Fibroblast of lung (primary cell): ENCODE measurements around the gene SUPT5H. TPM values are rescaled to one million over a fixed set of nuclear protein-coding genes. Genes with fewer than 3 reads are reported as not detected.

Experiments
- DNase-seq, 2 donors: peaks; one replicate each; pipeline versions ENCODE4 v3.0.0 to v3.0.0-alpha.2; 2010; ENCODE audit warnings: low read depth in 2 of 2
- H2AFZ ChIP-seq: 2 replicates; pipeline ENCODE4 v1.5.1; 2012; ENCODE audit warnings: low read length, control low read depth, inconsistent platforms
- H3K27ac ChIP-seq: 2 replicates; pipeline ENCODE4 v1.5.1; 2011; ENCODE audit warnings: low read length, control low read depth; ENCODE audit not compliant: insufficient read depth
- H3K27me3 ChIP-seq: 2 replicates; pipeline ENCODE4 v1.5.1; 2011; ENCODE audit warnings: mild to moderate bottlenecking, low read length; ENCODE audit not compliant: control insufficient read depth, insufficient read depth
- H3K36me3 ChIP-seq: 2 replicates; pipeline ENCODE4 v1.5.1; 2011; ENCODE audit warnings: low read length; ENCODE audit not compliant: control insufficient read depth, insufficient read depth
- H3K4me1 ChIP-seq: 2 replicates; pipeline ENCODE4 v1.5.1; 2011; ENCODE audit warnings: low read length; ENCODE audit not compliant: control insufficient read depth, insufficient read depth; ENCODE audit errors: extremely low read depth
- H3K4me2 ChIP-seq: 2 replicates; pipeline ENCODE4 v1.5.1; 2011; ENCODE audit warnings: low read length, control low read depth; ENCODE audit not compliant: insufficient read depth; ENCODE audit errors: extremely low read depth
- H3K4me3 ChIP-seq, 4 experiments: fragments of 200-600 bp in 1 of 4; sonication (generic) in 1 of 4; replicated peaks in 1 of 4; 2 replicates each; pipeline ENCODE4 v1.5.1; 2011 to 2016; ENCODE audit warnings: low read length in 4 of 4, low read depth in 3 of 4, mild to moderate bottlenecking in 3 of 4, control low read depth in 2 of 4, inconsistent platforms in 1 of 4, mixed read lengths in 1 of 4; ENCODE audit not compliant: insufficient read depth in 1 of 4; ENCODE audit errors: control extremely low read depth in 1 of 4
- H3K79me2 ChIP-seq: 2 replicates; pipeline ENCODE4 v1.5.1; 2012; ENCODE audit warnings: mild to moderate bottlenecking, low read length, inconsistent platforms; ENCODE audit not compliant: control insufficient read depth, insufficient read depth
- H3K9ac ChIP-seq: 2 replicates; pipeline ENCODE4 v1.5.1; 2011; ENCODE audit warnings: mild to moderate bottlenecking, low read length, control low read depth; ENCODE audit not compliant: insufficient read depth
- H3K9me3 ChIP-seq: 2 replicates; pipeline ENCODE4 v1.5.1; 2012; ENCODE audit warnings: low read depth, low read length; ENCODE audit not compliant: control insufficient read depth, insufficient read depth
- H4K20me1 ChIP-seq: 2 replicates; pipeline ENCODE4 v1.5.1; 2011; ENCODE audit warnings: low read length; ENCODE audit not compliant: control insufficient read depth, insufficient read depth; ENCODE audit errors: extremely low read depth
- CTCF ChIP-seq, 2 donors: IDR thresholded peaks in 1 of 2; conservative IDR thresholded peaks in 1 of 2; 1 replicate in 1 of 2; 2 replicates in 1 of 2; pipeline ENCODE4 v1.5.1; 2011 to 2012; ENCODE audit warnings: low read length in 2 of 2, control low read depth in 1 of 2, inconsistent platforms in 1 of 2, low read depth in 1 of 2, mild to moderate bottlenecking in 1 of 2
- EZH2 ChIP-seq: IDR thresholded peaks from 2 replicates; pipeline ENCODE4 v1.5.1; 2012; ENCODE audit warnings: low read length, control low read depth, mild to moderate bottlenecking; ENCODE audit errors: missing control alignments
- polyA plus RNA-seq, 2 donors: library from polyadenylated mRNA; depleted of rRNA in 1 of 2; stranded (reverse) in 1 of 2; unstranded in 1 of 2; fragments of >200 nt; gene quantifications; 2 replicates each; pipeline ENCODE4 v1.2.1, GENCODE V29; 2011 to 2012; ENCODE audit warnings: missing spikeins in 1 of 2
- total RNA-seq: library from RNA; depleted of rRNA; stranded (reverse); fragments of >200 nt; gene quantifications from 2 replicates; pipeline ENCODE4 v1.2.1, GENCODE V29; 2014

SUPT5H gene
- total and polyA plus RNA-seq, 2 donors (not counting 1 experiment from before 2014, with no cell fraction given): 50.2 to 77.8 TPM

GRCh38 chr19:39497701-39497995 lies 52.3 kb downstream of the SUPT5H start:
- Histone ChIP-seq H3K27ac (no peak overlapping the region), H3K9ac (no peak overlapping the region), H3K36me3 (no peaks in the 10 kb centered on the region), H3K79me2 (no peaks in the 10 kb centered on the region), H2AFZ (no peak overlapping the region), H3K4me1 (no peaks in the 10 kb centered on the region), H3K4me3 (peak overlapping the region in 1 of 4 experiments; percentile 30), H3K4me2 (no peak overlapping the region), H3K9me3 (no peaks in the 10 kb centered on the region), H3K27me3 (peaks cover 24% of the 10 kb centered on the region), H4K20me1 (no peaks in the 10 kb centered on the region)
- no peak for DNase-seq
- TF ChIP-seq EZH2 (no peak), CTCF (conservative IDR thresholded peaks at IDR 0.05 in 1 of 2, IDR thresholded peaks at IDR 0.05 in 1 of 2; ENCODE audit: low read depth in 1 of 2, low read length in 2 of 2) (no peak)

- Histone ChIP-seq H3K4me3 (peak overlapping the region in 2 of 4 experiments; percentile 30 to 46), H3K36me3 (no peaks in the 10 kb centered on the region), H4K20me1 (no peaks in the 10 kb centered on the region), H3K9me3 (no peaks in the 10 kb centered on the region), H2AFZ (peak overlapping the region; percentile 29), H3K79me2 (no peaks in the 10 kb centered on the region), H3K4me2 (peak overlapping the region; percentile 79), H3K4me1 (no peaks in the 10 kb centered on the region), H3K27me3 (peaks cover 24% of the 10 kb centered on the region), H3K27ac (no peak overlapping the region), H3K9ac (no peak overlapping the region)
- peak; percentile 93 for TF ChIP-seq EZH2
- TF ChIP-seq CTCF (conservative IDR thresholded peaks at IDR 0.05 in 1 of 2, IDR thresholded peaks at IDR 0.05 in 1 of 2; ENCODE audit: low read depth in 1 of 2, low read length in 2 of 2): peak; percentile 25 to 42
- DNase-seq: peak; percentile 24 to 43
Measured at GRCh38 chr19:39497996-39498797, 52.8 kb downstream of the SUPT5H start.

- H3K9me3 ChIP-seq: no peaks in the 10 kb centered on the region
- H3K4me3 ChIP-seq: peak within 1 kb of the TSS in 2 of 4 experiments; percentile 30 to 46
- DNase-seq: peak in 1 of 2 donors; percentile 16
- H3K4me1 ChIP-seq: no peaks in the 10 kb centered on the region
- peaks cover 24% of the 10 kb centered on the region for H3K27me3 ChIP-seq
- H3K79me2 ChIP-seq: no peaks in the 10 kb centered on the region
- H3K27ac ChIP-seq: no peak within 1 kb of the TSS
- H4K20me1 ChIP-seq: no peaks in the 10 kb centered on the region
- peak within 1 kb of the TSS; percentile 29 for H2AFZ ChIP-seq
- no peaks in the 10 kb centered on the region for H3K36me3 ChIP-seq
- H3K9ac ChIP-seq: no peak within 1 kb of the TSS
- TF ChIP-seq EZH2 (peak; percentile 14), CTCF (conservative IDR thresholded peaks at IDR 0.05 in 1 of 2, IDR thresholded peaks at IDR 0.05 in 1 of 2; ENCODE audit: low read depth in 1 of 2, low read length in 2 of 2) (no peak)
- peak within 1 kb of the TSS; percentile 79 for H3K4me2 ChIP-seq
Measured at GRCh38 chr19:39498798-39499642, 53.6 kb downstream of the SUPT5H start, which contains the start of gene DLL3. DLL3 (plus strand) TSS chr19:39498947; CDS start chr19:39498975, 28 bp downstream.
